Stimulated activated CD8-positive, alpha-beta memory T cell treated with anti-CD3 and anti-CD28 coated beads, Interleukin-12 subunit alpha, Interleukin-12 subunit beta, amount 100 ng/mL, for 4 hours (primary cell): ENCODE measurements around the gene ALG1.
"Not testable (repeated sequence)": the region's sequence is repeated elsewhere in the genome, so short reads cannot be mapped to it uniquely, and the experiment has no call there.

Experiments
- DNase-seq: peaks from one replicate; pipeline ENCODE4 v3.0.0-alpha.2; 2020; ENCODE audit warnings: low read depth

ALG1 gene

GRCh38 chr16:5071681-5072333, at the start of gene ALG1:
Gene ALG1 (plus strand): TSS chr16:5071843. CDS start chr16:5071850, 7 bp downstream.
- peak; percentile 80 for DNase-seq

GRCh38 chr16:5022521-5022920, 49.1 kb upstream of the ALG1 start:
- no peak for DNase-seq

GRCh38 chr16:5024632-5025031, 47.0 kb upstream of the ALG1 start:
- no peak for DNase-seq

GRCh38 chr16:5025171-5025632, 46.4 kb upstream of the ALG1 start:
- DNase-seq: no peak

GRCh38 chr16:5026664-5027063, 45.0 kb upstream of the ALG1 start:
- DNase-seq: no peak

GRCh38 chr16:5027086-5027485, 44.6 kb upstream of the ALG1 start:
- DNase-seq: no peak

GRCh38 chr16:5027575-5028235, 43.9 kb upstream of the ALG1 start:
- DNase-seq: no peak

GRCh38 chr16:5028950-5029475, 42.6 kb upstream of the ALG1 start:
- no peak for DNase-seq

GRCh38 chr16:5030251-5030870, 41.3 kb upstream of the ALG1 start:
- DNase-seq: no peak

GRCh38 chr16:5031601-5032000, 40.0 kb upstream of the ALG1 start:
- DNase-seq: no peak

GRCh38 chr16:5032748-5033167, 38.9 kb upstream of the ALG1 start:
- no peak for DNase-seq

GRCh38 chr16:5033256-5034166, 38.1 kb upstream of the ALG1 start, which contains the start of gene NAGPA:
Gene NAGPA (minus strand): TSS chr16:5033935. CDS start chr16:5033914, 21 bp downstream.
- DNase-seq: peak; percentile 72

GRCh38 chr16:5034167-5034523, 37.5 kb upstream of the ALG1 start:
- no peak for DNase-seq

- DNase-seq: no peak
Observed at GRCh38 chr16:5035909-5036227, 35.8 kb upstream of the ALG1 start.

- DNase-seq: no peak
Observed at GRCh38 chr16:5036228-5037156, 35.2 kb upstream of the ALG1 start.

GRCh38 chr16:5040451-5040850, 31.2 kb upstream of the ALG1 start:
- DNase-seq: no peak

- no peak for DNase-seq
Observed at GRCh38 chr16:5041600-5042133, 30.0 kb upstream of the ALG1 start.

- no peak for DNase-seq
Observed at GRCh38 chr16:5042574-5043171, 29.0 kb upstream of the ALG1 start.

- DNase-seq: no peak
Observed at GRCh38 chr16:5044011-5044540, 27.6 kb upstream of the ALG1 start.

- DNase-seq: not testable (repeated sequence)
Observed at GRCh38 chr16:5044581-5044980, 27.1 kb upstream of the ALG1 start.
